Stomach (tissue), 9 donors: ENCODE results near the gene STPG2. TPM values are rescaled to one million over a fixed set of nuclear protein-coding genes. Genes with fewer than 3 reads are reported as not detected.

Experiments used
- DNase-seq, 2 donors: peaks; one replicate each; pipeline versions ENCODE4 v3.0.0 to v3.0.0-alpha.2; 2013 to 2019
- H3K27ac ChIP-seq, 5 donors: fragments of 200-600 bp in 4 of 5; sonication (generic) in 4 of 5; one replicate each; pipeline ENCODE4 v1.5.1; 2013 to 2019; ENCODE audit warnings: mild to moderate bottlenecking in 1 of 5, moderate library complexity in 1 of 5
- H3K27me3 ChIP-seq, 3 donors: fragments of 200-600 bp; sonication (generic); one replicate each; pipeline ENCODE4 v1.5.1; 2017 to 2019; ENCODE audit warnings: mixed run types in 1 of 3
- H3K36me3 ChIP-seq, 4 donors: fragments of 200-600 bp; sonication (generic); 1 replicate in 3 of 4; 2 replicates in 1 of 4; pipeline ENCODE4 v1.5.1; 2016 to 2019
- H3K4me1 ChIP-seq, 4 donors: fragments of 200-600 bp; sonication (generic); one replicate each; pipeline ENCODE4 v1.5.1; 2016 to 2019
- H3K4me3 ChIP-seq, 4 donors: fragments of 200-600 bp; sonication (generic) in 3 of 4; one replicate each; pipeline ENCODE4 v1.5.1; 2016 to 2019; ENCODE audit warnings: mild to moderate bottlenecking in 1 of 4
- H3K9me3 ChIP-seq, 4 donors: fragments of 200-600 bp; sonication (generic); one replicate each; pipeline ENCODE4 v1.5.1; 2016 to 2019
- EP300 ChIP-seq: sonication (generic); formaldehyde crosslinking; IDR thresholded peaks from one replicate; pipeline ENCODE4 v1.6.1; 2017; ENCODE audit warnings: antibody characterized with exemption
- POLR2A ChIP-seq, 4 donors: fragments of 450-650 bp; IDR thresholded peaks; one replicate each; pipeline ENCODE4 v1.6.1; 2016; ENCODE audit warnings: antibody characterized with exemption in 4 of 4, control low read depth in 2 of 4, mild to moderate bottlenecking in 1 of 4, moderate library complexity in 1 of 4
- POLR2AphosphoS5 ChIP-seq, 3 donors: sonication (generic); formaldehyde crosslinking; IDR thresholded peaks; one replicate each; pipeline ENCODE4 v1.6.1; 2016; ENCODE audit warnings: antibody characterized with exemption in 3 of 3
- WGBS, 5 donors: extraction: QIAGEN DNeasy Blood & Tissue Kit in 3 of 5; methylation state at CpG; one replicate each; pipeline versions ENCODE4 v1.1.5 to v1.1.7; 2013 to 2018; 5-methylcytosine and 5-hydroxymethylcytosine counted together
- intact Hi-C: fragments of 100-400 bp; cut with DNase I; formaldehyde crosslinking; loops from one replicate; pipeline ENCODE4 v1.15.1; 2023; ENCODE audit warnings: low total_unique reads
- polyA plus RNA-seq, 3 donors: library from polyadenylated mRNA; stranded (reverse); fragments of 200-250 nt; gene quantifications; one replicate each; pipeline ENCODE4 v1.2.3, GENCODE V29; 2013
- total RNA-seq, 5 donors: library from RNA; depleted of rRNA; stranded (reverse); fragments of >200 nt; gene quantifications; one replicate each; pipeline versions ENCODE4 v1.1.0 to v1.2.3, GENCODE V29; 2014 to 2016
- TF ChIP-seq, protein P1 (sequence below), 7 experiments: fragments of 450-650 bp in 4 of 7; fragments of 200-600 bp in 3 of 7; sonication (generic) in 3 of 7; IDR thresholded peaks; one replicate each; pipeline ENCODE4 v1.5.1; 2016 to 2019; ENCODE audit warnings: antibody characterized with exemption in 7 of 7, control low read depth in 2 of 7, mild to moderate bottlenecking in 1 of 7
- donor health status: healthy with polysubstance abuse.
- donor health status: Bipolar disorder and iron deficiency.
- donor health status: healthy.

STPG2 gene
- total and polyA plus RNA-seq, 8 donors: 0.05 to 0.89 (median 0.49) TPM; not detected in 4

- intact Hi-C loops: no loop called here
- Histone ChIP-seq H3K9me3 (peaks cover 0 to 6% (median 3%) of the 10 kb centered on the region in 4 donors), H3K27me3 (no peaks in the 10 kb centered on the region), H3K4me3 (no peak overlapping the region), H3K27ac (no peak overlapping the region), H3K4me1 (no peaks in the 10 kb centered on the region), H3K36me3 (no peaks in the 10 kb centered on the region)
- TF ChIP-seq EP300 (no peak), POLR2AphosphoS5 (IDR thresholded peaks at IDR 0.05) (no peak), POLR2A (IDR thresholded peaks at IDR 0.05) (no peak)
- TF ChIP-seq, protein P1, sequence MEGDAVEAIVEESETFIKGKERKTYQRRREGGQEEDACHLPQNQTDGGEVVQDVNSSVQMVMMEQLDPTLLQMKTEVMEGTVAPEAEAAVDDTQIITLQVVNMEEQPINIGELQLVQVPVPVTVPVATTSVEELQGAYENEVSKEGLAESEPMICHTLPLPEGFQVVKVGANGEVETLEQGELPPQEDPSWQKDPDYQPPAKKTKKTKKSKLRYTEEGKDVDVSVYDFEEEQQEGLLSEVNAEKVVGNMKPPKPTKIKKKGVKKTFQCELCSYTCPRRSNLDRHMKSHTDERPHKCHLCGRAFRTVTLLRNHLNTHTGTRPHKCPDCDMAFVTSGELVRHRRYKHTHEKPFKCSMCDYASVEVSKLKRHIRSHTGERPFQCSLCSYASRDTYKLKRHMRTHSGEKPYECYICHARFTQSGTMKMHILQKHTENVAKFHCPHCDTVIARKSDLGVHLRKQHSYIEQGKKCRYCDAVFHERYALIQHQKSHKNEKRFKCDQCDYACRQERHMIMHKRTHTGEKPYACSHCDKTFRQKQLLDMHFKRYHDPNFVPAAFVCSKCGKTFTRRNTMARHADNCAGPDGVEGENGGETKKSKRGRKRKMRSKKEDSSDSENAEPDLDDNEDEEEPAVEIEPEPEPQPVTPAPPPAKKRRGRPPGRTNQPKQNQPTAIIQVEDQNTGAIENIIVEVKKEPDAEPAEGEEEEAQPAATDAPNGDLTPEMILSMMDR (IDR thresholded peaks at IDR 0.05): no peak
- WGBS, 5 donors: 60 to 94% (median 91%) methylated on average over 3 of the region's 3 CpGs
- no peak for DNase-seq
Measured at GRCh38 chr4:98126141-98126540, 17.1 kb downstream of the STPG2 start.

DNA sequence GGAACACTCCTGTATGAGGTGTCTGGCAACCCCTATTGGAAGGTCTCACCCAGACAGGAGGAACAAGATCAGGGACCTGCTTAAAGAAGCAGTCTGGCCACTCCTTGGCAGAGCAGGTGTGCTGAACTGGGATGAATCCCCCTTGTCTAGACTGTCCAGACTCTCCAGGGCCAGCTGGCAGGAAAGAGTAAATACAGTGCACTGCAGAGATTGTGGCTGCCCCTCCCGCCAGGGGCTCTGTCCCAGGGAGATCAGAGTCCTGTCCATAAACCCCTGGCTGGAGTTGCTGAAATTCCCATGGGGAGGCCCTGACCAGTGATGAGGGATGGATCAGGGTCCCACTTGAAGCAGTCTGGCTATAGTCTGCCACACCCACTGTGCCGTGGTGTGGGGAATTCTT, 17.7 kb downstream of the STPG2 start:
- Histone ChIP-seq H3K9me3 (peaks cover 0 to 7% (median 3%) of the 10 kb centered on the region in 4 donors), H3K27ac (no peak overlapping the region), H3K36me3 (no peaks in the 10 kb centered on the region), H3K4me3 (no peak overlapping the region), H3K27me3 (no peaks in the 10 kb centered on the region), H3K4me1 (no peaks in the 10 kb centered on the region)
- intact Hi-C loops: no loop called here
- TF ChIP-seq POLR2A (IDR thresholded peaks at IDR 0.05) (no peak), EP300 (no peak), POLR2AphosphoS5 (IDR thresholded peaks at IDR 0.05) (no peak)
- TF ChIP-seq, protein P1 (IDR thresholded peaks at IDR 0.05): no peak
- no peak for DNase-seq
- 44 to 77% (median 67%) methylated on average over 2 of the region's 2 CpGs for WGBS, 5 donors

GRCh38 chr4:98117363-98117762, 25.9 kb downstream of the STPG2 start:
- TF ChIP-seq EP300: no peak
- TF ChIP-seq POLR2A (IDR thresholded peaks at IDR 0.05): no peak
- TF ChIP-seq, protein P1 (IDR thresholded peaks at IDR 0.05): no peak
- TF ChIP-seq POLR2AphosphoS5 (IDR thresholded peaks at IDR 0.05): no peak
- H3K9me3 ChIP-seq: peaks cover 0 to 24% (median 14%) of the 10 kb centered on the region in 4 donors
- DNase-seq: no peak
- H3K4me3 ChIP-seq: no peak overlapping the region
- WGBS, 5 donors: 93 to 97% (median 94%) methylated on average over 2 of the region's 2 CpGs
- intact Hi-C loops: no loop called here
- H3K27me3 ChIP-seq: no peaks in the 10 kb centered on the region
- no peaks in the 10 kb centered on the region for H3K4me1 ChIP-seq
- H3K27ac ChIP-seq: no peak overlapping the region
- no peaks in the 10 kb centered on the region for H3K36me3 ChIP-seq

GRCh38 chr4:98113012-98113411, 30.3 kb downstream of the STPG2 start:
- DNase-seq: peak in 1 of 2 donors; percentile 61
- peaks cover 0 to 11% (median 2%) of the 10 kb centered on the region in 4 donors for H3K9me3 ChIP-seq
- intact Hi-C loops: no loop called here
- H3K4me1 ChIP-seq: no peaks in the 10 kb centered on the region
- TF ChIP-seq POLR2A (IDR thresholded peaks at IDR 0.05) (no peak), POLR2AphosphoS5 (IDR thresholded peaks at IDR 0.05) (no peak), EP300 (no peak)
- TF ChIP-seq, protein P1 (IDR thresholded peaks at IDR 0.05): no peak
- no peak overlapping the region for H3K4me3 ChIP-seq
- 12 to 23% (median 18%) methylated on average over 3 of the region's 3 CpGs for WGBS, 5 donors
- no peak overlapping the region for H3K27ac ChIP-seq
- no peaks in the 10 kb centered on the region for H3K27me3 ChIP-seq
- H3K36me3 ChIP-seq: no peaks in the 10 kb centered on the region
